SK-N-MC (cell line): ENCODE data around the gene A4GALT.

Experiments
- DNase-seq: peaks from one replicate; pipeline ENCODE4 v3.0.0-alpha.2; 2011; ENCODE audit warnings: low read depth, low spot score
- H3K27ac ChIP-seq: fragments of 200-600 bp; sonication (generic); 2 replicates; pipeline ENCODE4 v1.5.1; 2016; ENCODE audit warnings: mixed run types
- H3K36me3 ChIP-seq: fragments of 200-600 bp; sonication (generic); 2 replicates; pipeline ENCODE4 v1.6.1; 2017; ENCODE audit warnings: antibody characterized with exemption, low read length, mixed read lengths; ENCODE audit not compliant: insufficient read depth
- H3K4me3 ChIP-seq: fragments of 200-600 bp; sonication (generic); 2 replicates; pipeline ENCODE4 v1.5.1; 2016
- H3K9ac ChIP-seq: fragments of 200-600 bp; sonication (generic); 2 replicates; pipeline ENCODE4 v1.8.0; 2017; ENCODE audit warnings: mixed run types, mixed read lengths; ENCODE audit not compliant: insufficient read length
- H3K9me3 ChIP-seq: fragments of 200-600 bp; sonication (generic); 2 replicates; pipeline ENCODE4 v1.6.1; 2017; ENCODE audit warnings: low read depth, mild to moderate bottlenecking, antibody characterized with exemption, low read length, moderate library complexity, mixed read lengths
- EZH2 ChIP-seq: fragments of 200-600 bp; sonication (generic); IDR thresholded peaks from one replicate; pipeline ENCODE4 v1.6.1; 2017; ENCODE audit warnings: antibody characterized with exemption
- FOXP2 ChIP-seq: optimal IDR thresholded peaks from 2 replicates; pipeline ENCODE3; 2011; ENCODE audit warnings: mild to moderate bottlenecking, moderate library complexity; ENCODE audit not compliant: insufficient read depth; ENCODE audit errors: extremely low read length, control extremely low read depth
- POLR2AphosphoS5 ChIP-seq: IDR thresholded peaks from 2 replicates; pipeline ENCODE4 v1.6.1; 2012; ENCODE audit warnings: mild to moderate bottlenecking, low read depth, low read length, borderline replicate concordance

A4GALT gene

GRCh38 chr22:42701694-42702093 lies 19.0 kb downstream of the A4GALT start:
- no peak overlapping the region for H3K9ac ChIP-seq
- no peaks in the 10 kb centered on the region for H3K9me3 ChIP-seq
- TF ChIP-seq POLR2AphosphoS5: no peak
- no peak for TF ChIP-seq FOXP2
- no peak for TF ChIP-seq EZH2
- DNase-seq: no peak
- no peaks in the 10 kb centered on the region for H3K36me3 ChIP-seq
- H3K27ac ChIP-seq: no peak overlapping the region
- H3K4me3 ChIP-seq: no peak overlapping the region

GRCh38 chr22:42700901-42701300 lies 19.8 kb downstream of the A4GALT start:
- Histone ChIP-seq H3K36me3 (no peaks in the 10 kb centered on the region), H3K27ac (no peak overlapping the region), H3K9ac (no peak overlapping the region), H3K4me3 (no peak overlapping the region), H3K9me3 (no peaks in the 10 kb centered on the region)
- DNase-seq: no peak
- no peak for TF ChIP-seq POLR2AphosphoS5
- TF ChIP-seq FOXP2: no peak
- TF ChIP-seq EZH2: no peak

- TF ChIP-seq POLR2AphosphoS5: no peak
- TF ChIP-seq EZH2: no peak
- no peak for TF ChIP-seq FOXP2
- Histone ChIP-seq H3K4me3 (no peak overlapping the region), H3K36me3 (no peaks in the 10 kb centered on the region), H3K9ac (no peak overlapping the region), H3K27ac (no peak overlapping the region), H3K9me3 (no peaks in the 10 kb centered on the region)
- no peak for DNase-seq
These were observed 20.3 kb downstream of the A4GALT start for GRCh38 chr22:42700355-42700754.

GRCh38 chr22:42699976-42700352 lies 20.7 kb downstream of the A4GALT start:
- Histone ChIP-seq H3K27ac (no peak overlapping the region), H3K36me3 (no peaks in the 10 kb centered on the region), H3K9ac (no peak overlapping the region), H3K4me3 (no peak overlapping the region), H3K9me3 (no peaks in the 10 kb centered on the region)
- DNase-seq: no peak
- no peak for TF ChIP-seq FOXP2
- no peak for TF ChIP-seq POLR2AphosphoS5
- no peak for TF ChIP-seq EZH2

- Histone ChIP-seq H3K9me3 (no peaks in the 10 kb centered on the region), H3K27ac (no peak overlapping the region), H3K36me3 (no peaks in the 10 kb centered on the region), H3K4me3 (no peak overlapping the region), H3K9ac (no peak overlapping the region)
- no peak for DNase-seq
- TF ChIP-seq POLR2AphosphoS5 (no peak), EZH2 (no peak), FOXP2 (no peak)
These were observed 21.2 kb downstream of the A4GALT start for GRCh38 chr22:42699281-42699975.

- no peak overlapping the region for H3K9ac ChIP-seq
- H3K27ac ChIP-seq: no peak overlapping the region
- H3K4me3 ChIP-seq: no peak overlapping the region
- H3K9me3 ChIP-seq: no peaks in the 10 kb centered on the region
- no peak for DNase-seq
- no peak for TF ChIP-seq POLR2AphosphoS5
- no peak for TF ChIP-seq FOXP2
- TF ChIP-seq EZH2: no peak
- H3K36me3 ChIP-seq: no peaks in the 10 kb centered on the region
These were observed 23.1 kb downstream of the A4GALT start for GRCh38 chr22:42697542-42698013.

- Histone ChIP-seq H3K27ac (no peak overlapping the region), H3K9ac (no peak overlapping the region), H3K9me3 (no peaks in the 10 kb centered on the region), H3K36me3 (no peaks in the 10 kb centered on the region), H3K4me3 (no peak overlapping the region)
- DNase-seq: no peak
- TF ChIP-seq POLR2AphosphoS5 (no peak), FOXP2 (no peak), EZH2 (no peak)
These were observed 24.2 kb downstream of the A4GALT start for GRCh38 chr22:42696331-42696967.

- H3K27ac ChIP-seq: no peak overlapping the region
- TF ChIP-seq POLR2AphosphoS5 (no peak), FOXP2 (no peak), EZH2 (no peak)
- H3K9me3 ChIP-seq: no peaks in the 10 kb centered on the region
- no peak overlapping the region for H3K4me3 ChIP-seq
- no peak overlapping the region for H3K9ac ChIP-seq
- DNase-seq: no peak
- H3K36me3 ChIP-seq: no peaks in the 10 kb centered on the region
These were observed 25.4 kb downstream of the A4GALT start for GRCh38 chr22:42695294-42695693.
